T-helper 2 cell treated with Interferon-gamma antibody and Interleukin-4, amounts not matched to agents 5 μg/mL and 100 μg/mL, for 36 hours (primary cell): Measurements from ENCODE around the gene NAGA.
"Not testable (repeated sequence)": the region's sequence is repeated elsewhere in the genome, so short reads cannot be mapped to it uniquely, and the experiment has no call there.

Experiments
- DNase-seq: peaks from one replicate; pipeline ENCODE4 v3.0.0; 2021; ENCODE audit warnings: low spot score
- H3K27ac Mint-ChIP-seq: one replicate; pipeline ENCODE4 v1.8.0; 2021; ENCODE audit warnings: mild to moderate bottlenecking, mixed read lengths
- H3K27me3 Mint-ChIP-seq: one replicate; pipeline ENCODE4 v1.8.0; 2021; ENCODE audit warnings: low read depth, mixed read lengths
- H3K36me3 Mint-ChIP-seq: one replicate; pipeline ENCODE4 v1.8.0; 2021; ENCODE audit warnings: low read depth, mixed read lengths
- H3K4me1 Mint-ChIP-seq: one replicate; pipeline ENCODE4 v1.8.0; 2021; ENCODE audit warnings: low read depth, mixed read lengths
- H3K4me3 Mint-ChIP-seq: one replicate; pipeline ENCODE4 v1.8.0; 2022; ENCODE audit warnings: mild to moderate bottlenecking, moderate library complexity, mixed read lengths
- H3K9me3 Mint-ChIP-seq: one replicate; pipeline ENCODE4 v1.8.0; 2021; ENCODE audit warnings: mixed read lengths

NAGA gene

GRCh38 chr22:42083119-42083518 is 12.5 kb upstream of the NAGA start:
- Mint-ChIP-seq H3K9me3 (no peaks in the 10 kb centered on the region), H3K27ac (no peak overlapping the region), H3K36me3 (peaks cover 52% of the 10 kb centered on the region), H3K27me3 (no peaks in the 10 kb centered on the region), H3K4me1 (peaks cover 24% of the 10 kb centered on the region), H3K4me3 (no peak overlapping the region)
- no peak for DNase-seq

GRCh38 chr22:42080287-42080686 is 9.7 kb upstream of the NAGA start:
- Mint-ChIP-seq H3K36me3 (peaks cover 31% of the 10 kb centered on the region), H3K27me3 (no peaks in the 10 kb centered on the region), H3K9me3 (no peaks in the 10 kb centered on the region), H3K4me3 (peak overlapping the region; percentile 98), H3K4me1 (peaks cover 24% of the 10 kb centered on the region), H3K27ac (peak overlapping the region; percentile 96)
- DNase-seq, result no peak

GRCh38 chr22:42079319-42080251 is 9.0 kb upstream of the NAGA start, which contains the start of gene SMDT1:
Gene SMDT1 (plus strand): TSS chr22:42079700. CDS start chr22:42079769, 69 bp downstream.
- Mint-ChIP-seq H3K9me3 (no peaks in the 10 kb centered on the region), H3K4me1 (peaks cover 28% of the 10 kb centered on the region), H3K4me3 (peak within 1 kb of the TSS; percentile 98), H3K27me3 (no peaks in the 10 kb centered on the region), H3K36me3 (peaks cover 25% of the 10 kb centered on the region), H3K27ac (peak within 1 kb of the TSS; percentile 96)
- DNase-seq, result peak; percentile 98

GRCh38 chr22:42078469-42079318 is 8.1 kb upstream of the NAGA start:
- H3K27me3 Mint-ChIP-seq, result no peaks in the 10 kb centered on the region
- H3K4me1 Mint-ChIP-seq, result peaks cover 28% of the 10 kb centered on the region
- H3K9me3 Mint-ChIP-seq, result no peaks in the 10 kb centered on the region
- peak overlapping the region; percentile 96 for H3K27ac Mint-ChIP-seq
- DNase-seq, result no peak
- H3K36me3 Mint-ChIP-seq, result peaks cover 19% of the 10 kb centered on the region
- H3K4me3 Mint-ChIP-seq, result peak overlapping the region; percentile 98

- Mint-ChIP-seq H3K27me3 (no peaks in the 10 kb centered on the region), H3K36me3 (peaks cover 12% of the 10 kb centered on the region), H3K4me1 (peaks cover 30% of the 10 kb centered on the region), H3K9me3 (no peaks in the 10 kb centered on the region), H3K4me3 (peak overlapping the region; percentile 21), H3K27ac (no peak overlapping the region)
- DNase-seq, result no peak
Measured at GRCh38 chr22:42077486-42078125, 7.0 kb upstream of the NAGA start.

- no peaks in the 10 kb centered on the region for H3K9me3 Mint-ChIP-seq
- no peak overlapping the region for H3K4me3 Mint-ChIP-seq
- no peaks in the 10 kb centered on the region for H3K27me3 Mint-ChIP-seq
- peaks cover 9% of the 10 kb centered on the region for H3K36me3 Mint-ChIP-seq
- no peak for DNase-seq
- H3K27ac Mint-ChIP-seq, result no peak overlapping the region
- H3K4me1 Mint-ChIP-seq, result peaks cover 34% of the 10 kb centered on the region
Measured at GRCh38 chr22:42076764-42077485, 6.3 kb upstream of the NAGA start.

GRCh38 chr22:42074846-42075676 is 4.4 kb upstream of the NAGA start:
- H3K4me1 Mint-ChIP-seq, result peaks cover 36% of the 10 kb centered on the region
- peak overlapping the region; percentile 29 for H3K4me3 Mint-ChIP-seq
- H3K9me3 Mint-ChIP-seq, result no peaks in the 10 kb centered on the region
- no peak for DNase-seq
- peaks cover 2% of the 10 kb centered on the region for H3K36me3 Mint-ChIP-seq
- H3K27me3 Mint-ChIP-seq, result no peaks in the 10 kb centered on the region
- H3K27ac Mint-ChIP-seq, result peak overlapping the region; percentile 79

DNA sequence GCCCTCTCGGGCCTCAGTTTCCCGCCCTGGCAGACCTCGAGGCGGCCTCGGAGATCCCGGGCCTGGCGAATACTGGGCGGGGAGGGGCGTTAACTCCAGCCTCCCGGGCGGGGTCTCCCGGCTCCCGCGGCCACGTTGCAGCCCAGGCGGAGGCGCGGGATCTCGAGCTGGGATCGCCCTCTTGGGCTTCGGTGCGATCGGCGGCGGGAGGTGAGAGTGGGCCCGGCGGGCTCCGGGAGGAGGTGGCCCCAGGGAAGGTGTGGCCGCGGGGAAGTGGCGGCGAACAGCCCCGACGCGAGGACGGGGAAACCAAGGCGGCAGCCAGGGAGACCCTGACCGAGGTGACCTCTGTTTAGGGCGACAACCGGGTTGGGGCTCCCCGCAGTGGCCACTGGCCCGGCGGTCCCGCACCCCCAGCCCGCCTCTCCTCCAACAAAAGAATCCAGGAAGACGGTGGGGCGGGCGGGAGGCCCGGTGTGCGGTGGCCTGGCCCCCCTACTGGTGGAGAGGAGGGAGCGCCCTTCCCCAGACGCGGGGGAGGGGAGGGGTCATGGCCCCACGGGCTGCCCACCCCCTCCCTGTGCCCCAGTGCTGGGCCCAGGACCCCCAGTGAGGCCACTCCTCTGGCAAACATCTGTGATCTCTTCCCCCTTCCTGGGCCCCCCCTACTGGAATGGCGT is 3.7 kb upstream of the NAGA start, which contains the start of gene PHETA2:
PHETA2 (plus strand) TSS at position 117 of the 680 bp plus-strand sequence. CDS start 3,046 bp downstream, outside the sequence.
- Mint-ChIP-seq H3K27ac (peak within 1 kb of the TSS; percentile 79), H3K9me3 (no peaks in the 10 kb centered on the region), H3K4me1 (peaks cover 38% of the 10 kb centered on the region), H3K36me3 (no peaks in the 10 kb centered on the region), H3K4me3 (peak within 1 kb of the TSS; percentile 76), H3K27me3 (no peaks in the 10 kb centered on the region)
- DNase-seq, result peak; percentile 52

GRCh38 chr22:42073621-42074041 is 3.0 kb upstream of the NAGA start:
- DNase-seq, result no peak
- Mint-ChIP-seq H3K4me1 (peaks cover 38% of the 10 kb centered on the region), H3K4me3 (peak overlapping the region; percentile 76), H3K36me3 (peaks cover 3% of the 10 kb centered on the region), H3K9me3 (no peaks in the 10 kb centered on the region), H3K27me3 (no peaks in the 10 kb centered on the region), H3K27ac (peak overlapping the region; percentile 52)

DNA sequence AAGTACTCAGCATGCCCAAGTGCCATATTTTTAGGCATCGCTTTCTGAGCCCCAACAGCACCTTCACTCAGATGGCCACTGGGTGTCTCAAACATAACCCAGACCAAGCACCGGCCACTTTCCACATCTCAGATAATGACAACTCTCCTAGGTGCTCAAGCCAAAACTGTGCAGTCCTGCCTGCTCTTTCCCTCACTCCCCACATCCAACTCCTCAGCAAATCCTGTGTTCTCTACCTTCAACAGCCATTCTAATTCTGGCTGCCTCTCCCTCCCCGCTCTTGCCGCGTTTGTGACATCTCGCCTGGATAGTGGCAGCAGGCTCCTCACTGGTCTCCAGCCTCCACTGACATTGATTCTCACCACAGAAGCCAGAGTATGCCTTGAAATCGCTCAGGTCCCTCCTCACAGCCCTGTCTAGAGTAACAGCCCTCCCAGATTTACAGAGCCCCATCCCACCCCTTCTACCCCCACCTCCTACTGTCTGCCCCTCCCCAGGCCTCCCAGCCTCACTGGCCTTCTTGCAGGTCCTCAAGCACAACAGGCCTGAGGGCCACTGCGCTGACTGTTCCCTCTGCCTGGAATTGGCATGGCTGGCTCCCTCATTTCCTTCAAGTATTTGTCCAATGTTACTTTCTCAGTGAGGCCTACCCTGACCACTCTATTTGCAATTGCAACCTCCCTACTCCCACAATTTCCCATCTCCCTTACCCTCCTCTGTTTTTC is 2.2 kb upstream of the NAGA start:
- no peaks in the 10 kb centered on the region for H3K27me3 Mint-ChIP-seq
- peak overlapping the region; percentile 55 for H3K27ac Mint-ChIP-seq
- H3K4me1 Mint-ChIP-seq, result peaks cover 34% of the 10 kb centered on the region
- DNase-seq, result no peak
- peak overlapping the region; percentile 76 for H3K4me3 Mint-ChIP-seq
- H3K36me3 Mint-ChIP-seq, result peaks cover 6% of the 10 kb centered on the region
- H3K9me3 Mint-ChIP-seq, result no peaks in the 10 kb centered on the region

DNA sequence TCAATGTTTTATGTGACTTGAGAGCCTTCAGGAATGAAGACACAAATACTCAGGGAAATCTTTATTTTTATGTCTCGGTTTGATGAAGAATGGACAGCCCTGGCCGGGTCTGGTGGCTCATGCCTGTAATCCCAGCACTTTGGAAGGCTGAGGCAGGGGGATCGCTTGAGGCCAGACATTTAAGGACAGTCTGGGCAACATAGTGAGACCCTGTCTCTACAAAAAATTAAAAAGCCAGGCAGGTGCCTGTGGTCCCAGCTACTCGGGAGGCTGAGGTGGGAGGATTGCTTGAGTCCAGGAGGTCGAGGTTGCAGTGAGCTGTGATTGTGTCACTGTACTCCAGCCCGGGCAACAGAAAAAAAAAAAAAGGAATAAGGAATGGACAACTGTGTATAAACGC is 896 bp upstream of the NAGA start:
- H3K9me3 Mint-ChIP-seq, H3K27me3 Mint-ChIP-seq, DNase-seq: not testable (repeated sequence)
- peak overlapping the region; percentile 95 for H3K27ac Mint-ChIP-seq
- H3K4me3 Mint-ChIP-seq, result peak overlapping the region; percentile 93
- peaks cover 34% of the 10 kb centered on the region for H3K4me1 Mint-ChIP-seq
- H3K36me3 Mint-ChIP-seq, result peaks cover 14% of the 10 kb centered on the region
